ENCODE data around the gene BTN3A1.

Gene BTN3A1

DNA sequence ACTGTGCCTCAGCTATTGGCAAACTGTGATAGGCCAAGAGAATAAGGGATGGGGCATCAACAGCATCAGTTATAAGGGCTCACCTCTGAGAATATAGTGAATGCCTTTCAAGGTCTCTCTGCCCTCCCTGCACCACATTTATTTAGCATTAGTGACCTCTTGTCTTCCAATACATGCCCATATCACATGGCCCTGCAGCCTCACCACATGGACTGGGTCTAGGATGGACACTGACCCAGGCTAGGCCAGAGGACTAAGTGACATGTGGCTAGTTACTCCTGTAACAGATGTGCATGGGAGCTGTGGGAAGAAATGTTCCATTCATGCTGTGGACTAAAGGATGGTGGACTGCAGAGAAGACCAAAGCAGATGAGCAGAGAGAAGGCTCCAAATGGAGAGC is 22.3 kb upstream of the BTN3A1 start:
- no peak for FAIRE-seq

DNA sequence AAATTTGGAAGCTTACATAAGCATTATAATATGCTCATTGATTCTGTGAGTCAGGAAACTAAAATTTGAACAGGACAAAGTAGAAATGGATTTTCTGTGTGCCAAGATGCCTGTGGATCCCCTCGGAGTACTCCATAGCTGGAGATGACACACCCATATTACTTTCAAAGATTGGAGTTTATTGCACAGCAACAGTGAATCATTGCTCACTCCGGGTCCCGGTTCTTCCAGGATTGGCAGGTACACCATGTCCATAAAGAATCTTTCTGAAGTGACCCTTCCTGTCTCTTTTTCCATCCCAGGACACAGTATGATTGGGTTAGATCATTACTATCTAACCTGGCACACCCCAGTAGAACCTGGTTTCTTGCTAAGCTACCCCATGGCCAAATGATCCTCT is 21.8 kb upstream of the BTN3A1 start:
- FAIRE-seq, result no peak

GRCh38 chr6:26382121-26382520 is 20.0 kb upstream of the BTN3A1 start:
- no peak for FAIRE-seq

DNA sequence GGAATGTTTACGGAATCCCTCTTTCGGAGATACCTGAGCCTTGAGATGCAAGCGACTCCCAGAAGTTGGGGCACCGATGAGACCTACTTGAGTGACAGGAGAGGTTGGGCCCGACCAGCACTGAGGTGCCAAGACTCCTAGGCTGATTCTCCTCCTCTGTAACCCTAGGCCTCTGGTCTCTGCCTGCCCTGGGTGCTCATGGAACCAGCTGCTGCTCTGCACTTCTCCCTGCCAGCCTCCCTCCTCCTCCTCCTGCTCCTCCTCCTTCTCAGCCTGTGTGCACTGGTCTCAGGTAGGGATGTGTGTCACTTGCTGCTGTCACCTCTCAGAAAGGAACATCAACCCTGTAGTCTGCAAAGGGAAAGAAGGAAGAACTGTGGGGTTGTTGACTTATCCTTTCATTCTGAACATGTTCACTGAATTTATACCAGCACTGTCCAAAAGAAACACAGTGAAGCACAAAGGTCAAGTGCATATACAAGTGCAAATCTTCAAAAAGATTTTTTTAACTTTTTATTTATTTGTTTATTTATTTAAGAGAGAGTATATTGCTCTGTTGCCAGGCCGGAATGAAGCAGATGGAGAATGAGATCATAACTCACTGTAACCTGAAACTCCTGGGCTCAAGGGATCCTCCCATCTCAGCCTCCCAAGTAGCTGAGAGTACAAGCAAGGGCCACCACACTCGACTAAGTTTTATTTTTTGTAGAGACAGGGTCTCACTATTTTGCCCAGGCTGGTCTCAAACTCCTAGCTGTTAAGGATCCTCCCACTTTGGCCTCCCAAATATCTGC is 18.3 kb upstream of the BTN3A1 start:
- no peak for FAIRE-seq

DNA sequence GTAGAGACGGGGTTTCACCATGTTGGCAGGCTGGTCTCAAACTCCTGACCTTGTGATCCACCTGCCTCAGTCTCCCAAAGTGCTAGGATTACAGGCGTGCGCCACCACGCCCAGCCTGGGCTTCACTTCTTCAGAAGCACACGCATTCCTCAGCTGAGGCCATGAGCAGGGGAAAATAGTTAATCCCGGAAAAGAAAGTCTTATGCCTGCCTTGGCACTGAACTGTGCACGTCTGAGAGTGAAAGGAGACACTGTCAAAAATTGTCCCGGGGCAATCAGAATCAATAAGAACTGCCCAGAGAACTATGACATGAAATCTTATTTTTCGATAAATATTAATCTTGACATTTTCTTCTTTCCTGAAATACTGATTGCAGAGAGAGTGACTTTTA is 16.3 kb upstream of the BTN3A1 start:
- FAIRE-seq, result no peak

DNA sequence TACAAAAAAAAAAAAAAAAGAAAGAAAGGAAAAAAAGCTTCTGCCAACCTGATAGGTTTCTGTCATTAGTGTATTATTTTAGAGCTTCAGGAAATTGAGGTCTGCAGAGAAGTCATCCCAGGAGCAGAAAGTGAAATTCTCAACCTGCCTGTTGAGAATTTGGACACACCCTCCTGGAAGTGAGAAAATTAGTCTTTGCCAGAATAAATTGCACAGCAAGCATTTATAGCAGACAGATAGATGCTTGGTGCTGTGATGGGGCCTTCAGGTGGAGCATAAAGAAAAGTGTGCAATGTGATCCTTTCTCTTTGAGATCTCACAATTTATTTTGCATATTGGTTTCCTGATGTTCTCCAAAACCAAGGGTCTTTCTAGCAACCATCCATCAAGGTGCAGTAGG is 14.5 kb upstream of the BTN3A1 start:
- no peak for FAIRE-seq

GRCh38 chr6:26388014-26388413 is 14.1 kb upstream of the BTN3A1 start:
- FAIRE-seq, result no peak

- no peak for FAIRE-seq
These were observed 13.6 kb upstream of the BTN3A1 start for GRCh38 chr6:26388441-26388840.

- no peak for FAIRE-seq
These were observed 12.7 kb upstream of the BTN3A1 start for GRCh38 chr6:26389349-26389894.

GRCh38 chr6:26390531-26390930 is 11.5 kb upstream of the BTN3A1 start:
- FAIRE-seq, result no peak

GRCh38 chr6:26392932-26393636 is 9.0 kb upstream of the BTN3A1 start:
- no peak for FAIRE-seq

- FAIRE-seq, result no peak
These were observed 7.8 kb upstream of the BTN3A1 start for GRCh38 chr6:26394289-26394688.

GRCh38 chr6:26398555-26398954 is 3.5 kb upstream of the BTN3A1 start:
- FAIRE-seq, result no peak

DNA sequence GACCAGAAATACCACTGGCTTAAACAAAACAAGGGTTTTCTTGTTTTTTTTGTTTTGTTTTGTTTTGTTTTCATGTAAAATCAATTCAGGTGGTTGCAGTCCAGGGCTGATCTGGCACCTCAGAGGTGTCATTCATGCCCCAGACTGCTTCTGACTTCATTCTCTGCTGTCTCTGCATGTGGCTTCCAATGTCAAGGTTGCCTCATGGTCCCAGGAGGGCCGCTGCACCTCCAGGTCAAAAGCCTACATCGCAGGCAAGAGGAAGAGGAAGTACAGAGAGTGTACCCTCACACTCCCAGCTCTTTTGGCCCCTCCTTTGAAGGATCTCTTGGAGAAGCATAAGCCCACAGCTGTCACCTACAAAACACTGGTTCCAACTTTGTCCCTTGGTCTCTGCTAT is 1.4 kb upstream of the BTN3A1 start:
- no peak for FAIRE-seq

DNA sequence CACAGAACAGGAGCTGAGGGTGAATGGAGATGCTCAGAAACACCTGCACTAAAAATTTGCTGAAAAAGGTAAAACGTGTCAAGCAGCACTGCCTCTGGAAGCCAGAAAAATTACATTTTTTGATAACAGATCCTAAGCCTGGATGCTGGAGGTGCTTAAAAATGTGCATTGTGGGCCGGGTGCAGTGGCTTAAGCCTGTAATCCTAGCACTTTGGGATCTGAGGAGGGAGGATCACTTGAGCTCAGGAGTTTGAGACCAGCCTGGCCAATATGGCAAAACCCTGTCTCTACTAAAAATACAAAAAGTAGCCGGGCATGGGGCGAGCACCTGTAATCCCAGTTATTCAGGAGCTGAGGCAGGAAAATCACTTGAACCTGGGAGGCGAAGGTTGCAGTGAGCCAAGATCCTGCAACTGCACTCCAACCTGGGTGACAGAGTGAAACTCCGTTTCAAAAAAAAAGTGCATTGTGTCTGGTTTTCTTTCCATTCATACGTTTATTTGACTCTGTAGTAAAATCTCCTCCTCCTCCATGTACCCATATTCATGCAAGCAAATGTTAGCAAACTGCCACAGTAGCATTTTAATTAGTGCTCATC is 587 bp upstream of the BTN3A1 start:
- FAIRE-seq, result no peak

- no peak for FAIRE-seq
These were observed 1.8 kb downstream of the BTN3A1 start for GRCh38 chr6:26403893-26404292.

GRCh38 chr6:26404546-26404945 is 2.5 kb downstream of the BTN3A1 start:
- FAIRE-seq, result no peak

DNA sequence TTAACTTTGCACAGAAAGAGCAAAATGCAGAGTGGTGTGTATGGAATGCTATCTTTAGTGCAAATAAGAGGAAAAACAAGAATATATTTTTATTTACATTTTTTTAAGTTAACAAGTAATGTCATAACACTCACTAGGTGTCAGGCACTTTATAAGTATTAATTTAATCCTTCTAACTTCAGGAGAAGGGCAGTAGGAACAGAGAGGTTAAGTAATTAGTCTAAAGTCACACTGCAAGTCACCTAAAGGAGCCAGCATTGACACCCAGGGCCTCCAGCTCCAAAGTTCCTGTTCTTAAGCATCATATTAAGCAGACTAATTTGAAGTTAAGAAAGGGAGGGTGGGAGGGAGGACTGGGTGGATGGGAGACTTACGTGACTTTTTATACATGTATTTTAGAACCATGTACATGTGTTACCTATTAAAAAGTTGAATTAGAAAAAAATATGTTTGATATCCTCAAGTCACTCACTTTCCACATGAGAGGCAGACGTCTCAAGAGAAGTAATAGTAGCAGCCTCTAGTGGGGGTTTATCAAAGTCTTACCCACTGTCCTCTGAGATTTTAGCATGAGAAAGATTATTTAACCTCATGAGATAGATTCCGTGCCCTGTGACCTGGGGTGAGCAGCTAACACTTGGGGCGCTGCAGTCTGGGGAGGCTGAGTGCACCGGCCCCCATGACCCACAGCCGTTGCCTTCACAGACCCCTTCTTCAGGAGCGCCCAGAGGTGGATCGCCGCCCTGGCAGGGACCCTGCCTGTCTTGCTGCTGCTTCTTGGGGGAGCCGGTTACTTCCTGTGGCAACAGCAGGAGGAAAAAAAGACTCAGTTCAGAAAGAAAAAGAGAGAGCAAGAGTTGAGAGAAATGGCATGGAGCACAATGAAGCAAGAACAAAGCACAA is 7.0 kb downstream of the BTN3A1 start:
- FAIRE-seq, result no peak

DNA sequence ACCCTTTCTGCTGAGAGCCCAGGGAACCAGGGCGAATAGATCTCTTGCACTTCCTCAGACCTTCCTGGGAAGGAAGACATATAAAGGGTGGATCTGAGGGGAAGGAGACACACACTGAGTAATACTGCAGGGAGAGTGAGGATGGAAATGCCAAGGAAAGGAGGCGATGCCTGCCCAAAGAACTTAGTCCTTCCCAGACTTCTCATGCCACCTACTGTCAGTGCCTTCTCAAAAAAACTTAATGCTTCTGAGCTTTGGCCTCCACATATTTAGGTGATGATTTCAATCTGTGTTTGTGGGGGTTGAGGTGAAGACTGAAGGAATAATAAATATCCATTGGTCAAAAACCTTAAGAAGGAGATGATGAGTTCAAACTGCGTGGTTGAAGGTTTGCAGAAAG is 9.7 kb downstream of the BTN3A1 start:
- no peak for FAIRE-seq

DNA sequence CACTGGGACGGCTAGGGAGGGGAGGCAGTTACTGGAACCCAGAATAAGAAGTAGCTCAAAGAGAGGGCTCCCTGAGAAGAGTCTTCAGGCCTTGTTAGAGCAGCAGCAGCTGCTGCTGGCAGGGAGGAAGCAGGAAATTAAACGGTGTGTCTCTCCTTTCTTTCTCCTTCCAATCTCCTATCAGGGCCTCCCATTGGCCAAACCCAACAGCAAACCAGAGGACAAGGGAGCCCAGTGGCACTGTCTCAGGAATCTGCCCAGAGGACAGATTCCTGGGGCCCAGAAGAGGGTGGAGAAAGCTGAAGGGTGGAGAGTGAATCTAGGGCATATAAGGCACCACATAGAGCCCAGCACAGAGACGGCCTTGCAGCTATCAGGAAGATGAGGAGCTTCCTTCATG is 10.2 kb downstream of the BTN3A1 start:
- no peak for FAIRE-seq

DNA sequence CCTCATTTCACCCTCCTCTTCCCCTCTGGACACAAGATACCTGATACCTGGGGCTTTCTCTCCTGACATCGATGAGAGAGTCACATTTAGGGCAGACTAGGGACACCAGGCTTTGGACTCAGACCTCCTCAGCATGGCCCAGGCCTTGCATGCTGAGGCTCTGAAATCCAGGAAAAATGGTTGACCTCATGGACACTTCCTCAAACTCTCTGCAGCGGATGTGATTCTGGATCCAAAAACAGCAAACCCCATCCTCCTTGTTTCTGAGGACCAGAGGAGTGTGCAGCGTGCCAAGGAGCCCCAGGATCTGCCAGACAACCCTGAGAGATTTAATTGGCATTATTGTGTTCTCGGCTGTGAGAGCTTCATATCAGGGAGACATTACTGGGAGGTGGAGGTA is 10.9 kb downstream of the BTN3A1 start:
- no peak for FAIRE-seq

DNA sequence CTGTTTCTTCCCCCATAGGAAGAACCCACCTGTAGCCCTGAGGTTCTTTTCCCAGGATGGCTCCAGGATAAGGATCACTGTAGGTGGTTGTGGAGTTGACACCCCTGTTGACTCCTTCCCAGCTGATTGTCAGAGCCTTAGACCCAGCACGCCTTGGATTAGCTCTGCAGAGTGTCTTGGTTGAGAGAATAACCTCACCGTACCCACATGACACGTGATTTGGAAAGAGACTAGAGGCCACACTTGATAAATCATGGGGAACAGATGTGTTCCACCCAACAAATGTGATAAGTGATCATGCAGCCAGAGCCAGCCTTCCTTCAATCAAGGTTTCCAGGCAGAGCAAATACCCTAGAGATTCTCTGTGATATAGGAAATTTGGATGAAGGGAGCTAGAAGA is 12.2 kb downstream of the BTN3A1 start:
- FAIRE-seq, result no peak
